GM20000 (cell line): Measurements from ENCODE around the gene ZNF302.

ENCODE experiments used
- DNase-seq: peaks from one replicate; pipeline ENCODE4 v3.0.0; 2012; ENCODE audit warnings: low spot score
- CTCF ChIP-seq: IDR thresholded peaks from 2 replicates; pipeline ENCODE4 v1.5.1; 2012; ENCODE audit warnings: mild to moderate bottlenecking, control low read depth; ENCODE audit errors: extremely low read depth, missing control alignments

The ZNF302 gene

GRCh38 chr19:34649886-34650543 lies 27.5 kb upstream of the ZNF302 start:
- no peak for DNase-seq
- TF ChIP-seq CTCF: no peak

GRCh38 chr19:34651747-34652146 lies 25.7 kb upstream of the ZNF302 start:
- DNase-seq: no peak
- TF ChIP-seq CTCF: no peak

DNA sequence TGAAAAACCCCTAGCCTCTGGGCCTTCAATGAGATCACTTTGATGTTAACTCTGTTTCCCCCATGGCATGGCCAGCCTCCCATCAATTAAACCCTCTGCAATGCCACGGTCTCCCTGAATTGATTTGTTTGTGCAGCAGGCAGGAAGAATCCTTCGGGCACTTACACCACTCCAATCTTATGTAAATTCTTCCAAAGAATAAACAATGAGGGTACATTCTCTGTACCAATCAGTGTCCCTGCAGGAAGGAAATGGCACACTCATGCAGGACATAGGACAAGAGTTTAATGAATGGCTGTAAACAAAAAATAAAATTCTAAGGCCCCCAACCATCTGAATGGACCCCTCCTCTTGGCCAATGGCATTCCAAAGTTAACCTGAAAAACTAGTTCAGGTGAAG lies 22.7 kb upstream of the ZNF302 start:
- no peak for TF ChIP-seq CTCF

GRCh38 chr19:34655651-34656050 lies 21.8 kb upstream of the ZNF302 start:
- TF ChIP-seq CTCF: no peak
- no peak for DNase-seq

More for the DNA sequence above, 22.7 kb upstream of the ZNF302 start:
- DNase-seq: no peak

DNA sequence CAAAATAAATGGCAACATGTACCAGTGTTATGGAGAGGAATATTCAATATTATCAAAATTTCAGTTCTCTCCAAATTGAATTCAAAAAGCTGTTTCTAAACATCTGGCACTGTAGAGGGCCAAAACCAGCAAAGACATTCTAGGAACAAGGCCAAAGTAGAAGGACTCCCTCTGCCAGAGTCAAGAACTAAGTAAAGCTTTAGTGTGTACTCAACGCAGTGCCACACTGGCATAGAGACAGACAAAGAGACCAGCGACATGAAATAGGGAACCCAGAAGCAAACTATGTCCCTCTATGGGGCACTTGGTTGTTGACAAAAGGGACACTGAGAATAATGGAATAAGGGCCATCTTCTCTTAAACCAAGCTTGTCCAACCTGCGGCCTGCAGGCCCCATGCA lies 16.1 kb upstream of the ZNF302 start:
- no peak for DNase-seq
- no peak for TF ChIP-seq CTCF

DNA sequence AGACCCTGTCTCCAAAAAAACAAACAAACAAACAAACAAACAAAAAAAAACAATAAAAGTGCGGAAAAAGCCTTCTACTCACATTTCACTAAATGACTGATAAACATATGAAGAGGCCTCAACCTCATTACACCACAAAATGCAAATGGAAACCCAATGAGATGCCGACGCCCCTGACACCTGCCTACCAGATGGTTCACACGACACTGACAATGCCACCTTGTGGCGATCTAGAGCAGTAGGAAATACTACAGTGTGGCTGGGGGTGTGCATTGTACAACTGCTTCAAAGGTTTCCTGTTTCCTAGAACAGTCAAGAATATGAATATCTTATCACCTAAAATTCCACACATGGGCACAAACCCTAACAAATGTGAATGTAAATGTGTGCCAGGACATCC lies 14.6 kb upstream of the ZNF302 start:
- peak; percentile 47 for DNase-seq
- peak; percentile 23 for TF ChIP-seq CTCF

DNA sequence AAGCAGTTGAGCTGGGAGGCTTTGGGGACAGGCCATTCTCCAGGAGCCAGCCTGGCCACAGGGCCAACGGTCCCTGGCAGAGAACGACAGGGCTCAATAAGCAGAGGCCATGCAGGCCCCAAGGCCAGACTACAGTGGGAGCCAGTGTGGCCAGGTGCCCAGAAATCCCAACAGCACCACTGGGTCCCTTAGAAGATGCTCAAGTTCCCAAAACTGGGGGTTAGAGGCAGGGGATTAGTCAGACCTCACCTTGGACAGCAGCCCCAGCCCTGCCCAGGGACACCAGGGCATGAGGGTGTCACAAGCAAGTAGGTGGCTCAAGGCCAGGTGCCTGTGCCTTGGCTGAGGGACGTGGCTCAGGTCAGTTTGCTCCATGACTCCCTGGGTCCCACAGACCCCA lies 13.3 kb upstream of the ZNF302 start:
- TF ChIP-seq CTCF: no peak
- DNase-seq: no peak
